HTR-8/SVneo (cell line): Measurements from ENCODE around the gene GIMAP8.
"Not testable (repeated sequence)": the region's sequence is repeated elsewhere in the genome, so short reads cannot be mapped to it uniquely, and the experiment has no call there.

Source experiments
- DNase-seq: peaks from one replicate; pipeline ENCODE4 v3.0.0; 2011; ENCODE audit warnings: low spot score, mixed read lengths; ENCODE audit not compliant: insufficient read length
- FAIRE-seq: peaks from 2 replicates; lab custom pipeline; 2011; peaks lifted over from hg19 to GRCh38; lab: Jason Lieb, UNC

The GIMAP8 gene

GRCh38 chr7:150457064-150457463 lies 6.6 kb downstream of the GIMAP8 start:
- DNase-seq, FAIRE-seq: not testable (repeated sequence)

GRCh38 chr7:150458235-150458634 lies 7.8 kb downstream of the GIMAP8 start:
- DNase-seq (no peak), FAIRE-seq (no peak)

DNA sequence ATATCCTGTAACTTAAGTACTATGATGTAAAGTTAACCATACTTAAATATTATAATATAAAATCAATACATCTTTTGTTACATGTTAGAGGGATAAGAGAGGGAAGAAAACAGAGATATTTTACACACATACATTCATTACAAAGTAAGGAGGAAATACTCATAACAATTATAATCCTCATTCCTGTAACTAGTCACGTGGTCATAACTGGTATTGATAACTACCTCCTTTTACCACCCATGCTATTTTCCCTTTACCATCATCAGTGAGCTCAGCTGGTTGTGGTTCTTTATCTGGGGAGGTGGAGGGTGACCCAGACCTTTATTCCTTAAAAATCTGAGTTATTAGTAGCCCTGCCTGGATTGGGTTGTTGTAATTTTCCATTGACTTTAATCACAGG lies 8.3 kb downstream of the GIMAP8 start:
- no peak for FAIRE-seq
- DNase-seq, result no peak

- no peak for FAIRE-seq
- no peak for DNase-seq
Observed at GRCh38 chr7:150461520-150461919, 11.1 kb downstream of the GIMAP8 start.

GRCh38 chr7:150462413-150462812 lies 12.0 kb downstream of the GIMAP8 start:
- FAIRE-seq (no peak), DNase-seq (no peak)

DNA sequence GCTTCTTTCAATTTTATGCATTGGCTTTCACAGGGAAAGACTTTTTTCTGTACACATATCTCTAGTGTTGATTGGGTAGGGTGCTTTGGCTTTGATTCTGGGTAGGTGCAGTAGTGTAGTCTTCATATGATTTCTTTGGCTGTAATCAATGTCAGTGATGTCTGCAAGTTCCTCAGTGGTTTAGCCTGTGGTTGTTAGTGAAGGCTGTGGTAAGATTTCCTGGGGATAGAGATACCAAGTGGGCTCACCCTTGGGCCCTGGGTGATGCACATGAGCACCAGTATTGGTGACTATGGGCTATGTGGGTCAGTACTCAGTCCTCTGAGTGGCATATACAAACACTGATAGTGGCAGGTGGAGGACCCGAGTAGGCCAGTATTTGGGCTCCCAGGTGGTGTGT lies 13.0 kb downstream of the GIMAP8 start:
- DNase-seq, result no peak
- no peak for FAIRE-seq

DNA sequence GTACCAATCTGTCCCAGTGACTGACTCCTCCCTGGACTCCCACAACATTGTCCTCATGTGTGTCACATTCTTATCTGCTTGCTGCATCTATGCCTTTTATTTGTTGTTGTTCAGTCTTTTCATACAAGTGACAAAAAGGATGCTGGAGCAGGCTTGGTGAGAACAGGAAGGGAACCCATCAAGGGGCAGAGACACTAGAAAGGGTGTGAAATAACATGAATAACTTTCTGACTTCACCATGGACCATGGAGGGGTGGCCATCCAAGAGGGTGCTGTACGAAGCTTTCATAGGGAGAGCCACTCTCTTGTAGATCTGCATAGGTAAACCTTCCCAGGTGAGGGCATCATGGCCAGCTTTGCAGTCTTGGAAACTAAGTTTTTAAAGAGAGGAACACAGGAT lies 14.5 kb downstream of the GIMAP8 start:
- DNase-seq (no peak), FAIRE-seq (no peak)

- FAIRE-seq, result no peak
Observed at GRCh38 chr7:150465414-150465813, 15.0 kb downstream of the GIMAP8 start.

GRCh38 chr7:150466477-150466876 lies 16.0 kb downstream of the GIMAP8 start:
- no peak for FAIRE-seq

More at GRCh38 chr7:150465414-150465813, 15.0 kb downstream of the GIMAP8 start:
- DNase-seq, result no peak

DNA sequence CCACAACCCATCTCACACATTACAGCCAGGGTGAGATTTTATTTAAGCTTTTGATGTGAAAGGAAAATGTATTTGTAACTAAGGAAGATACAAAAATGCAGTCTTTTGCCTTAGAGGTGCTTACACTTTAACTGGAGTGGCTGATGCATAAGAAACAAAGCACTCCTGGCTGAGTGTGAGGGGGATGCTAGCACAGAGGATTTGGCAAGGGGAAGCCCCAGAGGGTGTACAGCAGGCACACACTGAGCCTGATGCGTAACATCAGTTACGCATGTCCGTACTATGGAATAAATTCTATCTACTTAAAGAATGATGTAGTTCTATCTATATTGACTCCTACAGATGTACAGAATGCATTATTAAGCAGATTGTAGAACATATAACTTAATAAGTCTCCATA lies 17.8 kb downstream of the GIMAP8 start:
- no peak for FAIRE-seq
- DNase-seq, result no peak

More at GRCh38 chr7:150466477-150466876, 16.0 kb downstream of the GIMAP8 start:
- no peak for DNase-seq

DNA sequence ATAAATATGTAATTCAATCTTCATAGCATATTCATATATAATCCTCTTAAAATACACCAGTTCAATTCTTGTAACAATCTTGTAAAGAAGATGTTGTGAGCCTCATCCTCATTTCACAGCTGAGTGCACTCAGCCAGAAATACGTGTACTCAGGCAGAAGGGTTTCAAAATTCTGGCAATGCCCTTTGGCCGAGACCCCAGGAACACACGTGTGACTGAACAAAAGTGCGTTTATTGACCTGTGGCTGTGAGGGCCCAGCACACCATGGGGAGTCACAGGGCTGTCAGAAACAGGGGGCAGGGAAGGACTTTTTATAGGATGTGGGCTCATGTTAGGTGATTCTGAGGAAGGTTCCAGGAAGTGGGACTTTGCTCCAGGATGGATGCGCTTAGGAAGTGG lies 21.5 kb downstream of the GIMAP8 start:
- DNase-seq, result no peak
- FAIRE-seq, result no peak

DNA sequence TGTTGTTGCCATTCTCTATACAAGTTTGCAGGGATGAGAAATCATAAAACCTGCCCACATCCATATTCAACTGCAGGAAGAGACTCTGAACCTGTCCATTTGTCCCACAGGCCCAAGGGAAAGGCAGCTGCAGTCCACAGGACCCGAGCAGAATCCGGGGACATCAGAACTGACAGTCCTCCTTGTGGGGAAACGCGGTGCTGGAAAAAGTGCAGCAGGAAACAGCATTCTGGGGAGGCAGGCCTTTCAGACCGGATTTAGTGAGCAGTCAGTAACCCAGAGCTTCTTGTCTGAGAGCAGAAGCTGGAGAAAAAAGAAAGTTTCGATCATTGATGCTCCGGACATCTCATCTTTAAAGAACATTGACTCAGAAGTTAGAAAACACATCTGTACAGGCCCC lies 23.5 kb downstream of the GIMAP8 start:
- FAIRE-seq, result no peak
- DNase-seq, result no peak

GRCh38 chr7:150476285-150476684 lies 25.9 kb downstream of the GIMAP8 start:
- FAIRE-seq (no peak), DNase-seq (no peak)

DNA sequence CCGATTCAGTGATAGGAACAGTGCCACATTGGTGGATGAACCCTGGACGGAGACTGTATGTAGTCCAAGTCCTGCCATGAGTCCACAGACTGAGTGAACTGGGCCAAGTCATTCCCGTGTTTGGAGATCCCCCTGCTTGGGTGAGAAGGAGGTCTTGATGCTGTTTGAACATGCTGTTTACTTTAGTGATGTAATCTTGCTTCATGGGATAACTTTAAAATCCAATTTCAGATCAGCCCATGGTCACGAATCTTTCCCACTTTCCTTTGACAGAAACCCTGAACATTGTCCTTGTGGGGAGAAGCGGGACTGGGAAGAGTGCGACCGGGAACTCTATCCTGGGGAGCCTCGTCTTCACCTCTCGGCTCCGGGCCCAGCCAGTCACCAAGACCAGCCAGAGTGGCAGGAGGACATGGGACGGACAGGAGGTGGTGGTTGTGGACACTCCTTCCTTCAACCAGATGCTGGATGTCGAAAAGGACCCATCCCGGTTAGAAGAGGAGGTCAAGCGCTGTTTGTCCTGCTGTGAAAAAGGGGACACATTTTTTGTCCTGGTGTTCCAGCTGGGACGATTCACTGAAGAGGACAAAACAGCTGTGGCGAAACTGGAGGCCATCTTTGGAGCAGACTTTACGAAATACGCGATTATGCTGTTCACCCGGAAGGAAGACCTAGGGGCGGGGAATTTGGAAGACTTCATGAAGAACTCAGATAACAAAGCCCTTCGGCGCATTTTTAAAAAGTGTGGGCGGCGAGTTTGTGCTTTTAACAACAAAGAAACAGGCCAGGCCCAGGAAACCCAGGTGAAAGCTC lies 26.6 kb downstream of the GIMAP8 start:
- FAIRE-seq, result no peak
- no peak for DNase-seq

- DNase-seq (no peak), FAIRE-seq (no peak)
Observed at GRCh38 chr7:150479023-150479716, 28.7 kb downstream of the GIMAP8 start.

DNA sequence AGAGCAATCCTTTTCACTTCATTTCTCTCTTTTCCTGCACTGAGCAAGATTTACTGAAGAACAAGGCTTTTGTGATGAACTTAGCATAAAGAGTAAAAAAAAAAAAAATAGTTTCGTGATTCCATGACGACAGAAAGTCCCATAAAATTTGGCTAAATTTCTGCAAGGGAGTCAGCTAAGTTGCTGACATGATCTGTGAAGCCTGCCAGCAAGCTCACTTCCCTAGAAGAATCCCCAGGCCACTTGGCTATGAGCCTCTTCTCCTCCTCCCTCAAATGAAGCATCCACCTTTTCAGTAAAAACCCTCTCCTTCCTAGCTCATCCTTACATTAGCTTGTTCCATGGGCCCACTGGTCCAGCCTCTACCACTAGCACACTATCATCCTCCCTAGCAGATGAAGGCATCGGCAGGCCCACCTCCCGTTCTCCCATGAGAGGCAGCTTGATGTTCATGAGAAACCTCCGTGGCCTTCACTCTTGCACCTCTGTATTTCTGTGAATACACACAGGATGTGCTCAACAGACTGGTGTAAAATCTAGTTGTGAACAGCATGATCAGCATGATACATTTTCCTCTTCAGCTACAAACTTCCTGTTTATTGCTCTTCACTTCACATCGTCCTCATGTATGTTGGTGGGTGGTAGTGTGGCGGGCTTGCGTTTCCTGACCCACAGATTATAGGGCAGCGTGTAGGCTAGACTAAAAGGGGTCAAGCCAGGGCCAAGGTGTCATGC lies 30.9 kb downstream of the GIMAP8 start:
- DNase-seq (no peak), FAIRE-seq (no peak)

DNA sequence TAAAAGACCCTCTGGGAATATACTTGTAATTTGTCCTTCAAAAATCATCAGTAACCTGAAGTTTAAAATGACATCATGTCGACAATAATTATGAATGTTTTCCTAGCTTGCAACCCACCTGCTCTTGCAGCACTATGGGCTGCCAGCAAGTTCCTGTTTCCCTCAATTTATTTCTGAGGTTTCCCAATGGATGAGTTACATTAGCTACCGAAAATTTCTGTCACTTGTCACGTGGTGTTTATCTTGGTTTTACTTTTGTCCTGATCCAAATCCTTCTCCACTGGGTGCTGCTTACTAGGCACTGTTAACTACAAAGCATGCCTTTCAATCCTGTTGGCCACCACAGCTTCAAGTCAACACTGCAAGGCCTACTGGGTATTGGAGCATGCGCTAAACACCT lies 31.5 kb downstream of the GIMAP8 start:
- FAIRE-seq (no peak), DNase-seq (no peak)

GRCh38 chr7:150483514-150483913 lies 33.1 kb downstream of the GIMAP8 start:
- DNase-seq, FAIRE-seq: not testable (repeated sequence)

GRCh38 chr7:150484071-150484470 lies 33.6 kb downstream of the GIMAP8 start:
- not testable (repeated sequence) for DNase-seq, FAIRE-seq

DNA sequence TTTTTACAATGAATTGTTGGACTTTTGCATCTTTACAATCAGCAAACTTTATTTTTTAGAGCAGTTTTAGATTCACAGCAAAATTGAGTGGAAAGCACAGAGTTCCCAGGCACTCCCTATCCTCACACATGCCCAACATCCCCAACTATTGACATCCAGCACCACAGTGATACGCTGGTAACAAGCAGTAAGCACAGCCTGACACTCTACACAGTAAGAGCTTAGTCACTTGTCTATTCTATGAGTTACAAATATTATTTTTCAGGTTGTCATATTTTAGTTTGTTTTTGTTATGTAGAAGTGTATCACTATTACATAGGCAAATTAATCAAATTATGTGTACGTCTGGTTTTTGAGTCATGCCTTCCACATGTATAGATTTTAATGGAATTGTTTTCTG lies 37.2 kb downstream of the GIMAP8 start:
- no peak for FAIRE-seq
- DNase-seq, result no peak

DNA sequence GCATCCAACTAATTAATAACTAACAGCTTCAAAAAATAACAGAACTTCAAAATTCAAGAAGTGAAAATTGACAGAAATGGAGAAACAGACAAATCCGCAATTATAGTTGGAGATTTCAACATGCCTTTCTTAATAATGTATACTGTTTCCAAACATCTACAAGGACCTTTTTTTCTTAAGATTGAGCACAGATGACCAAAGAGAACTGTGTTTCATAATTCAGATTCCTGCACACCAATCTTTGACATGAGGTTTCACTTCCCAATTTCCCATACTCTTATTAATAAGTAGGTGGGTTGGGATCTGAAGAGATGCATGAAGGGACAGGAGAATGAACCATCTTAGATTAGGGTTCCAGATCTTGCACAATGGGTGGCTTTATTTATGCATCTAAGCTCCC lies 39.4 kb downstream of the GIMAP8 start:
- no peak for FAIRE-seq

More for the DNA sequence above, 39.4 kb downstream of the GIMAP8 start:
- DNase-seq, result no peak
